B cell (primary cell): Measurements from ENCODE around the gene SULT1A4. TPM values are rescaled to one million over a fixed set of nuclear protein-coding genes. Genes with fewer than 3 reads are reported as not detected.
"Not testable (repeated sequence)": the region's sequence is repeated elsewhere in the genome, so short reads cannot be mapped to it uniquely, and the experiment has no call there.

Source experiments
- ATAC-seq: fragments of 200-7000 bp; cut with Tn5 transposase; one replicate; pipeline ENCODE4 v1.10.0; 2021; ENCODE audit warnings: low read depth, mild to moderate bottlenecking, moderate number of reproducible peaks, moderate library complexity
- CTCF ChIA-PET: fragments of 350-600 bp; sonication (Branson Sonifier 250); formaldehyde crosslinking; loops from one replicate; lab custom pipeline; 2021; ENCODE audit warnings: antibody characterized with exemption, inconsistent platforms; lab: Charles Lee
- POLR2A ChIA-PET: fragments of 350-600 bp; sonication (Branson Sonifier 250); formaldehyde crosslinking; loops from one replicate; lab custom pipeline; 2021; ENCODE audit warnings: antibody characterized with exemption; lab: Charles Lee
- DNase-seq: peaks from one replicate; pipeline ENCODE4 v3.0.0; 2013
- H2AFZ ChIP-seq: 2 replicates; pipeline ENCODE4 v1.6.1; 2012; ENCODE audit warnings: mild to moderate bottlenecking, low read depth, low read length; ENCODE audit not compliant: insufficient read depth, poor library complexity, severe bottlenecking
- H3K27ac ChIP-seq, 2 donors: 1 replicate in 1 of 2; 2 replicates in 1 of 2; pipeline ENCODE4 v1.5.1; 2012 to 2013; ENCODE audit warnings: low read length in 2 of 2, mild to moderate bottlenecking in 2 of 2, moderate library complexity in 1 of 2
- H3K27me3 ChIP-seq, 4 experiments: fragments of 200-600 bp in 1 of 4; sonication (generic) in 1 of 4; replicated peaks in 1 of 4; 1 replicate in 2 of 4; 2 replicates in 2 of 4; pipeline versions ENCODE4 v1.6.1 to v1.7.0; 2013 to 2016; ENCODE audit warnings: low read length in 3 of 4, mild to moderate bottlenecking in 2 of 4, mixed read lengths in 1 of 4, moderate library complexity in 1 of 4; ENCODE audit not compliant: insufficient read depth in 4 of 4, control insufficient read depth in 3 of 4; ENCODE audit errors: control extremely low read depth in 1 of 4
- H3K36me3 ChIP-seq, 2 experiments: replicated peaks in 1 of 2; 1 replicate in 1 of 2; 2 replicates in 1 of 2; pipeline versions ENCODE4 v1.6.1 to v1.7.1; 2013; ENCODE audit warnings: low read length in 1 of 2; ENCODE audit not compliant: insufficient read depth in 2 of 2, control insufficient read depth in 1 of 2; ENCODE audit errors: control extremely low read depth in 1 of 2, extremely low read depth in 1 of 2
- H3K4me1 ChIP-seq, 2 donors: fragments of 200-600 bp in 1 of 2; sonication (generic) in 1 of 2; 1 replicate in 1 of 2; 2 replicates in 1 of 2; pipeline versions ENCODE4 v1.5.1 to v1.6.1; 2013 to 2017; ENCODE audit warnings: low read length in 2 of 2; ENCODE audit not compliant: control insufficient read depth in 2 of 2, insufficient read depth in 2 of 2
- H3K4me2 ChIP-seq: replicated peaks from 2 replicates; pipeline ENCODE3; 2012; ENCODE audit warnings: mild to moderate bottlenecking, low read depth, low read length; ENCODE audit not compliant: poor library complexity, severe bottlenecking
- H3K4me3 ChIP-seq, 5 experiments: fragments of 200-600 bp in 1 of 5; sonication (generic) in 1 of 5; 1 replicate in 3 of 5; 2 replicates in 2 of 5; pipeline versions ENCODE4 v1.5.1 to v1.7.0; 2011 to 2016; ENCODE audit warnings: low read length in 4 of 5, mild to moderate bottlenecking in 4 of 5, low read depth in 2 of 5, control low read depth in 1 of 5, moderate library complexity in 1 of 5; ENCODE audit not compliant: insufficient read depth in 1 of 5; ENCODE audit errors: control extremely low read depth in 1 of 5, extremely low read depth in 1 of 5
- H3K79me2 ChIP-seq: fragments of 200-600 bp; sonication (generic); one replicate; pipeline ENCODE4 v1.6.0; 2016; ENCODE audit warnings: low read length; ENCODE audit not compliant: control insufficient read depth, insufficient read depth
- H3K9ac ChIP-seq: fragments of 200-600 bp; sonication (generic); 2 replicates; pipeline ENCODE4 v1.6.1; 2017; ENCODE audit warnings: mild to moderate bottlenecking, low read length, moderate library complexity
- H3K9me3 ChIP-seq, 3 donors: one replicate each; pipeline versions ENCODE4 v1.6.1 to v1.7.1; 2013; ENCODE audit warnings: low read length in 2 of 3; ENCODE audit not compliant: control insufficient read depth in 2 of 3, insufficient read depth in 1 of 3; ENCODE audit errors: control extremely low read depth in 1 of 3
- H4K20me1 ChIP-seq: 2 replicates; pipeline ENCODE4 v1.6.0; 2012; ENCODE audit warnings: mild to moderate bottlenecking, low read length; ENCODE audit not compliant: insufficient read depth, control insufficient read depth, poor library complexity, severe bottlenecking
- H3K27ac Mint-ChIP-seq: one replicate; pipeline ENCODE4 v1.8.0; 2021; ENCODE audit warnings: mixed read lengths
- H3K27me3 Mint-ChIP-seq: one replicate; pipeline ENCODE4 v1.8.0; 2021; ENCODE audit warnings: mixed read lengths
- H3K4me1 Mint-ChIP-seq: one replicate; pipeline ENCODE4 v1.8.0; 2021; ENCODE audit warnings: mixed read lengths
- H3K4me3 Mint-ChIP-seq: one replicate; pipeline ENCODE4 v1.8.0; 2021; ENCODE audit warnings: mixed read lengths
- H3K9me3 Mint-ChIP-seq: one replicate; pipeline ENCODE4 v1.8.0; 2022; ENCODE audit warnings: mixed read lengths; ENCODE audit not compliant: insufficient read depth
- WGBS: methylation state at CpG from one replicate; pipeline ENCODE4 v1.1.5; 2013; ENCODE audit warnings: missing lambda C conversion rate; ENCODE audit not compliant: insufficient coverage; 5-methylcytosine and 5-hydroxymethylcytosine counted together
- intact Hi-C: fragments of 100-400 bp; cut with micrococcal nuclease; formaldehyde crosslinking; loops from one replicate; pipeline ENCODE4 v1.10.0; 2022
- polyA plus RNA-seq: library from polyadenylated mRNA; depleted of rRNA; stranded (reverse); fragments of >200 nt; gene quantifications from 2 replicates; pipeline ENCODE4 v1.2.3, GENCODE V29; 2012
- small RNA-seq: library from RNA; depleted of rRNA; stranded (forward); fragments of <200 nt; gene quantifications from one replicate; pipeline ENCODE3, GENCODE V24; 2012; ENCODE audit warnings: low replicate concordance, low read depth; ENCODE audit not compliant: insufficient read length
- total RNA-seq, 2 donors: library from RNA; stranded (reverse); fragments of 120-200 nt in 1 of 2; gene quantifications; 1 replicate in 1 of 2; 2 replicates in 1 of 2; pipeline versions ENCODE4 v1.2.3 to v1.2.4, GENCODE V29; 2013 to 2022

SULT1A4 gene
- total and polyA plus RNA-seq, 2 donors (not counting 1 experiment from before 2014, with no cell fraction given) = 2.6 to 6.0 TPM

DNA sequence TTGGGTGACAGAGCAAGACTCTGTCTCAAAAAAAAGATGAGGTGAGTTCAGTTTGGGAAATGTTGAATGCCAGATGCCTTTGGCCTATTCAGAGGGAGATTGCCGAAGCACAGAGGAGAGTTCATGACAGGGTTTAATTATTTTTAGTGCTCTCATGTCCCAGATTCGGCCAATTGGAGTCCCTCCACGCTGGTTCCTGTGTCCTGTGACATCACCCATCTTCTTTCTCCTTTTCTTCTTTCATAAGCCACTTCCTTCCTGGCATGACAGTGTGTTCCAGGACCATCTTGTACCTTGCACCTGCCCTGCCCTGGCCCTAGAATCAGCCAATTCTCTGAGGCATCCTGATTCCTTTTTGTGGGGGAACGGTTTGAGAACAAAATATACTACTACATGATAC is 12.4 kb downstream of the SULT1A4 start:
- CTCF ChIA-PET, H3K36me3 ChIP-seq, H3K4me3 Mint-ChIP-seq, H3K9me3 Mint-ChIP-seq, POLR2A ChIA-PET, intact Hi-C loops, DNase-seq, H4K20me1 ChIP-seq, H3K4me3 ChIP-seq, H3K9me3 ChIP-seq, H3K27me3 Mint-ChIP-seq, H3K27me3 ChIP-seq, H3K27ac Mint-ChIP-seq, H2AFZ ChIP-seq, H3K4me1 ChIP-seq, H3K9ac ChIP-seq, H3K4me2 ChIP-seq, H3K27ac ChIP-seq, ATAC-seq, H3K79me2 ChIP-seq, H3K4me1 Mint-ChIP-seq: not testable (repeated sequence)
- no CpG with 5 or more reads among the region's 4 CpGs for WGBS

DNA sequence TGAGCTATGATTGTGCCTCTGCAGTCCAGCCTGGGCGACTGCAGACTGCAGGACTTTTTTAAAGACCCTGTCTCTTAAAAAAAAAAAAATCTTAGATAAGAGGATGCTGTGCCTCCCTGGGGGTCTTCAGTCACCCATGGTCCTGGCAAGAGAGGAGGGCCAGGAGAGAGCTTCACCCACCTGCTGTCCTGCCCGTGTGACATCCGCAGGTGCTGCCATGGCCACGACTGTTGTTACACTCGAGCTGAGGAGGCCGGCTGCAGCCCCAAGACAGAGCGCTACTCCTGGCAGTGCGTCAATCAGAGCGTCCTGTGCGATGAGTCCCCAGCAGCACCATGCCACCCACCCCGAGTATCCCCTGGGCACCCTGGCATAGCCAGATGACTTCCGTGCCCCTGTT is 22.6 kb downstream of the SULT1A4 start:
- whole genome bisulfite sequencing = 50% methylated on average over 1 of the region's 12 CpGs
- H3K27ac Mint-ChIP-seq, H3K27ac ChIP-seq, H3K9me3 ChIP-seq, H3K36me3 ChIP-seq, intact Hi-C loops, H2AFZ ChIP-seq, ATAC-seq, H3K27me3 ChIP-seq, H3K4me1 Mint-ChIP-seq, H3K9me3 Mint-ChIP-seq, CTCF ChIA-PET, POLR2A ChIA-PET, H4K20me1 ChIP-seq, H3K79me2 ChIP-seq, H3K4me1 ChIP-seq, H3K4me3 Mint-ChIP-seq, H3K4me2 ChIP-seq, H3K4me3 ChIP-seq, H3K9ac ChIP-seq, H3K27me3 Mint-ChIP-seq, DNase-seq: not testable (repeated sequence)

DNA sequence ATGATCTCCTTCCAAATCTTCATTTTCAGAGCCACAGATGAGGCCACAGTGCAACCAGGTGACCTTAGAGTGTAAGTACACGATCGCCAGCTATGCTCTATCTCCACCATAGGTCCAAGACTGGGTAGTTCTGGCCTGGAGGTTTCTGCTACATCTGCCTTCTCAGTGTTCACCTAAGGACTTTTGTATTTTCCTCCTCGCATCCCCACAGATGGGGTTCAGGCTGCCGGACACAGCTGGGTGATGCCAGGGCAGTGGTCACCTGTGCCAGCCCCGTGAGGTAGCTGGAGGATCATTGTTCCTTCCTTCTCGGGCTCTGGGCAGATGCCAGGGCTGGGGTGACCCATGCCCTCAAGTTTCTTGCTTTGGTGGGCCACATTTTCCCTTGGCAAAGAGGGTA is 46.6 kb downstream of the SULT1A4 start, which contains the start of gene NPIPB12:
TSS of gene NPIPB12 (minus strand) at position 101 of the 400 bp plus-strand sequence.
- WGBS = no CpG with 5 or more reads among the region's 6 CpGs

More for the DNA sequence above, 46.6 kb downstream of the SULT1A4 start, which contains the start of gene NPIPB12:
- H3K27ac ChIP-seq, H3K9me3 ChIP-seq, H4K20me1 ChIP-seq, H3K9me3 Mint-ChIP-seq, H3K4me3 ChIP-seq, H3K4me2 ChIP-seq, H3K27me3 Mint-ChIP-seq, H2AFZ ChIP-seq, intact Hi-C loops, DNase-seq, H3K27me3 ChIP-seq, H3K4me3 Mint-ChIP-seq, H3K4me1 ChIP-seq, H3K36me3 ChIP-seq, CTCF ChIA-PET, H3K27ac Mint-ChIP-seq, H3K4me1 Mint-ChIP-seq, H3K79me2 ChIP-seq, H3K9ac ChIP-seq, ATAC-seq, POLR2A ChIA-PET: not testable (repeated sequence)

Small RNA genes within 50 kb of the gene (small RNA-seq; reads per million reads assigned to genes)
- gene AC133555.2 = not detected

Other genes with a start within 250 kb of the SULT1A4 start
- 2.1 and 2.5 TPM in 2 replicates for gene NPIPB11, start 53.2 kb upstream of the SULT1A4 start, total RNA-seq
- 9.9 and 11.4 TPM in 2 replicates for gene NPIPB11, start 53.2 kb upstream of the SULT1A4 start, polyA plus RNA-seq
- gene BOLA2, start 5.6 kb upstream of the SULT1A4 start, total RNA-seq = 17.4 and 19.6 TPM in 2 replicates
- gene BOLA2, start 5.6 kb upstream of the SULT1A4 start, polyA plus RNA-seq = 20.5 and 46.5 TPM in 2 replicates
- 29.3 and 70.7 TPM in 2 replicates for gene SLX1B, start 5.4 kb upstream of the SULT1A4 start, total RNA-seq
- 55.9 and 91.0 TPM in 2 replicates for gene SLX1B, start 5.4 kb upstream of the SULT1A4 start, polyA plus RNA-seq
- 197 and 207 TPM in 2 replicates for gene NPIPB12, start 46.5 kb downstream of the SULT1A4 start, total RNA-seq
- gene NPIPB12, start 46.5 kb downstream of the SULT1A4 start, polyA plus RNA-seq = 72.8 and 144 TPM in 2 replicates
- gene SPN, start 203.3 kb downstream of the SULT1A4 start, total RNA-seq = 1.1 and 1.7 TPM in 2 replicates
- 1.9 and 3.5 TPM in 2 replicates for gene SPN, start 203.3 kb downstream of the SULT1A4 start, polyA plus RNA-seq
- gene QPRT, start 219.3 kb downstream of the SULT1A4 start, total RNA-seq = 0.22 and 0.24 TPM in 2 replicates
- gene QPRT, start 219.3 kb downstream of the SULT1A4 start, polyA plus RNA-seq = 0.06 and 0.30 TPM in 2 replicates